ENCODE results near the gene CREM.

DNA sequence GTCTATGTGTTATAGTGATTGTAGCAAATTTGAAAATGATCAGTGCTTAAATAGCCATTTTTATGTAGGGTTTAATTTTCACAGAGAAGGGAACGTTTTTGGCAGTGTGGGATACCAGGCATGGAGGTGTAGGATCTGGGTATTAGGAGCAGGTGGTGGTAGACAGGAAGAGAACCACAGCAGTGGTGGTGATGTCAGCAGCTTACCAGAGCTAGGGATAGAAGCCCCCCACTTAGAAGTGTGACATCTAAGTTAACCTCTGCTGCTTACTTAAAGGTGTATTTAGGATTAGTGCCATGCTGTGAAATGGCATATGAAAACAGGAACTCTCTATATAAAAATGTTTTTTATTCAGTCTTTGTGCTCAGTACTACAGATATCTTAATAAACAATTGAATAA is 73.8 kb downstream of the CREM start:
- TF ChIP-seq, protein P1, sequence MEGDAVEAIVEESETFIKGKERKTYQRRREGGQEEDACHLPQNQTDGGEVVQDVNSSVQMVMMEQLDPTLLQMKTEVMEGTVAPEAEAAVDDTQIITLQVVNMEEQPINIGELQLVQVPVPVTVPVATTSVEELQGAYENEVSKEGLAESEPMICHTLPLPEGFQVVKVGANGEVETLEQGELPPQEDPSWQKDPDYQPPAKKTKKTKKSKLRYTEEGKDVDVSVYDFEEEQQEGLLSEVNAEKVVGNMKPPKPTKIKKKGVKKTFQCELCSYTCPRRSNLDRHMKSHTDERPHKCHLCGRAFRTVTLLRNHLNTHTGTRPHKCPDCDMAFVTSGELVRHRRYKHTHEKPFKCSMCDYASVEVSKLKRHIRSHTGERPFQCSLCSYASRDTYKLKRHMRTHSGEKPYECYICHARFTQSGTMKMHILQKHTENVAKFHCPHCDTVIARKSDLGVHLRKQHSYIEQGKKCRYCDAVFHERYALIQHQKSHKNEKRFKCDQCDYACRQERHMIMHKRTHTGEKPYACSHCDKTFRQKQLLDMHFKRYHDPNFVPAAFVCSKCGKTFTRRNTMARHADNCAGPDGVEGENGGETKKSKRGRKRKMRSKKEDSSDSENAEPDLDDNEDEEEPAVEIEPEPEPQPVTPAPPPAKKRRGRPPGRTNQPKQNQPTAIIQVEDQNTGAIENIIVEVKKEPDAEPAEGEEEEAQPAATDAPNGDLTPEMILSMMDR (IDR thresholded peaks at IDR 0.05 in 4 of 5, conservative IDR thresholded peaks at IDR 0.05 in 1 of 5), result no peak
- no peak for TF ChIP-seq POLR2A (IDR thresholded peaks at IDR 0.05)

All from gastrocnemius medialis (tissue), 4 donors.